HG03039 (cell line): ENCODE measurements around the gene CWC22.
"Not testable (repeated sequence)": the region's sequence is repeated elsewhere in the genome, so short reads cannot be mapped to it uniquely, and the experiment has no call there.

ENCODE experiments used
- ATAC-seq: cut with Tn5 transposase; IDR thresholded peaks from one replicate; pipeline ENCODE4 v1.9.1; 2021; ENCODE audit warnings: mild to moderate bottlenecking, moderate library complexity; ENCODE audit not compliant: unreplicated experiment

The CWC22 gene

GRCh38 chr2:180006781-180007579 lies at the start of gene CWC22:
CWC22 (minus strand) TSS chr2:180007297; CDS start chr2:179993341, 13,956 bp downstream.
- ATAC-seq = peak; percentile 98

GRCh38 chr2:180056367-180057118 lies 49.4 kb upstream of the CWC22 start:
- no peak for ATAC-seq

- ATAC-seq = not testable (repeated sequence)
Observed at GRCh38 chr2:180054576-180054975, 47.5 kb upstream of the CWC22 start.

GRCh38 chr2:180050246-180050645 lies 43.1 kb upstream of the CWC22 start:
- no peak for ATAC-seq

GRCh38 chr2:180048251-180048650 lies 41.2 kb upstream of the CWC22 start:
- no peak for ATAC-seq

GRCh38 chr2:180046776-180047175 lies 39.7 kb upstream of the CWC22 start:
- ATAC-seq = no peak

- no peak for ATAC-seq
Observed at GRCh38 chr2:180046202-180046601, 39.1 kb upstream of the CWC22 start.

- ATAC-seq = no peak
Observed at GRCh38 chr2:180040146-180040925, 33.2 kb upstream of the CWC22 start.

- no peak for ATAC-seq
Observed at GRCh38 chr2:180038997-180039396, 31.9 kb upstream of the CWC22 start.

- no peak for ATAC-seq
Observed at GRCh38 chr2:180033993-180034894, 27.1 kb upstream of the CWC22 start.

GRCh38 chr2:180029575-180029974 lies 22.5 kb upstream of the CWC22 start:
- no peak for ATAC-seq

GRCh38 chr2:180021850-180022249 lies 14.8 kb upstream of the CWC22 start:
- no peak for ATAC-seq

GRCh38 chr2:180017784-180018183 lies 10.7 kb upstream of the CWC22 start:
- ATAC-seq = no peak

- ATAC-seq = no peak
Observed at GRCh38 chr2:180016937-180017336, 9.8 kb upstream of the CWC22 start.

GRCh38 chr2:180015951-180016709 lies 9.0 kb upstream of the CWC22 start:
- ATAC-seq = no peak

- no peak for ATAC-seq
Observed at GRCh38 chr2:180012523-180012922, 5.4 kb upstream of the CWC22 start.

- ATAC-seq = no peak
Observed at GRCh38 chr2:180010701-180011100, 3.6 kb upstream of the CWC22 start.

GRCh38 chr2:180006231-180006630 lies 866 bp downstream of the CWC22 start:
- no peak for ATAC-seq

GRCh38 chr2:180005465-180005864 lies 1.6 kb downstream of the CWC22 start:
- ATAC-seq = not testable (repeated sequence)

GRCh38 chr2:180004731-180005130 lies 2.4 kb downstream of the CWC22 start:
- no peak for ATAC-seq
